ENCODE measurements around the gene TMED10. TPM values are rescaled to one million over a fixed set of nuclear protein-coding genes. Genes with fewer than 3 reads are reported as not detected.

TMED10 gene
- total RNA-seq, 4 donors from 2014 or later = 58.6 to 181 (median 115) TPM

DNA sequence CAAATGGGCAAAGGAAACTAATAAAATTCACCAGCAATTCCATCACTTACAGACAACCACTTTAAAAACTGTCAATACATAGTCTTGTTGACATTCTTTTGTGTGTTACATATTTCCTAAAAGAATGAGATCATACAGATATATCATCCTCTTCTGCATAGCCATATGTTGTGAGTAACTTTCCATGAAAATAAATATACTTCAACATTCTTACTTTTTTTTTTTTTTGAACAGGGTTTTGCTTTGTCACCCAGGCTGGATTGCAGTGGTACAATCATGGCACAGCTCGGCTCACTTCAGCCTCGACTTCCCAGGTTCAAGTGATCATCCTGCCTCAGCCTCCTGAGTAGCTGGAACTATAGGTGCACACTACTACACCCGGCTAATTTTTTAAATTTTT is 86.1 kb downstream of the TMED10 start:
- Histone ChIP-seq H3K4me3 (no peak overlapping the region), H3K4me1 (no peaks in the 10 kb centered on the region), H3K9me3 (no peaks in the 10 kb centered on the region), H3K27ac (no peak overlapping the region), H3K27me3 (no peaks in the 10 kb centered on the region), H3K36me3 (peaks cover 0 to 82% (median 0%) of the 10 kb centered on the region in 3 donors)
- TF ChIP-seq, protein P1, sequence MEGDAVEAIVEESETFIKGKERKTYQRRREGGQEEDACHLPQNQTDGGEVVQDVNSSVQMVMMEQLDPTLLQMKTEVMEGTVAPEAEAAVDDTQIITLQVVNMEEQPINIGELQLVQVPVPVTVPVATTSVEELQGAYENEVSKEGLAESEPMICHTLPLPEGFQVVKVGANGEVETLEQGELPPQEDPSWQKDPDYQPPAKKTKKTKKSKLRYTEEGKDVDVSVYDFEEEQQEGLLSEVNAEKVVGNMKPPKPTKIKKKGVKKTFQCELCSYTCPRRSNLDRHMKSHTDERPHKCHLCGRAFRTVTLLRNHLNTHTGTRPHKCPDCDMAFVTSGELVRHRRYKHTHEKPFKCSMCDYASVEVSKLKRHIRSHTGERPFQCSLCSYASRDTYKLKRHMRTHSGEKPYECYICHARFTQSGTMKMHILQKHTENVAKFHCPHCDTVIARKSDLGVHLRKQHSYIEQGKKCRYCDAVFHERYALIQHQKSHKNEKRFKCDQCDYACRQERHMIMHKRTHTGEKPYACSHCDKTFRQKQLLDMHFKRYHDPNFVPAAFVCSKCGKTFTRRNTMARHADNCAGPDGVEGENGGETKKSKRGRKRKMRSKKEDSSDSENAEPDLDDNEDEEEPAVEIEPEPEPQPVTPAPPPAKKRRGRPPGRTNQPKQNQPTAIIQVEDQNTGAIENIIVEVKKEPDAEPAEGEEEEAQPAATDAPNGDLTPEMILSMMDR (IDR thresholded peaks at IDR 0.05) = no peak
- no peak for TF ChIP-seq POLR2A (IDR thresholded peaks at IDR 0.05)
- no peak for DNase-seq

DNA sequence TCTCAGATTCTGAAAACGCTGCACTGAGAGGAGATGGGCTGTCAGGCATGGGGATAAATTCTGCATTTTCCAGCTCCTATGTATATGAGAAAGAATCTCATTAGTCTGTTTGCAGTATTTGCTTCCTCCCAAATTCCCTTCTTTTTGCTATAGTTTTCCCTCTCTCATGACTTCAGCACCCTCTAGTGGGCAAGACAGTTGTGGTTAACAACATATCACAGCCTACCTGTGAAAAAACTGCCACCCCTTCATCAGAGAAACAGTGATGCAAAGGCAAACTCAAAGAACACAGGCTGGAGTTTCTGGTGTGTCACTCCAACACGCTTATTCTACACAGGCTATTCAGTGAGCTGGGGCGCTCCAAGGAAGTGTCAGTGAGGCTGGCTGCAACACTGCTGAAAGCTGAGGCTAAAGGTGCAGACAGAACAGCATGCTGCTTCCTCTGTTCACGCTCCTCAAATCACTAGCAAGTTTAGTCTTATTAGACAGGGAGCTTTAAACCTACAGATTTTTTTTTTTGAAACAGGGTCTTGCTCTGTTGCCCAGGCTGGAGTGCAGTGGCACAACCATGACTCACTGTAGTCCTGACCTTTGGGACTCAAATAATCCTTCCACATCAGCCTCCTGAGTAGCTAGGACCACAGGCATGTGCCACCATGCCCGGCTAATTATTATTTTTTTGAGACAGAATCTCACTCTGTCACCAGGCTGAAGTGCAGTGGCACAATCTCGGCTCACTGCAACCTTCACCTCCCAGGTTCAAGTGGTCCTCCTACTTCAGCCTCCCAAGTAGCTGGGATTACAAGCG is 87.6 kb downstream of the TMED10 start:
- H3K36me3 ChIP-seq = peaks cover 0 to 82% (median 0%) of the 10 kb centered on the region in 3 donors
- peak overlapping the region in 1 of 4 donors; percentile 8 for H3K27ac ChIP-seq
- no peaks in the 10 kb centered on the region for H3K27me3 ChIP-seq
- DNase-seq = peak; percentile 40 to 71 (median 47)
- no peaks in the 10 kb centered on the region for H3K4me1 ChIP-seq
- TF ChIP-seq POLR2A (IDR thresholded peaks at IDR 0.05) = no peak
- TF ChIP-seq, protein P1 (IDR thresholded peaks at IDR 0.05) = peak; percentile 37 to 95 (median 85)
- H3K4me3 ChIP-seq = no peak overlapping the region
- no peaks in the 10 kb centered on the region for H3K9me3 ChIP-seq

DNA sequence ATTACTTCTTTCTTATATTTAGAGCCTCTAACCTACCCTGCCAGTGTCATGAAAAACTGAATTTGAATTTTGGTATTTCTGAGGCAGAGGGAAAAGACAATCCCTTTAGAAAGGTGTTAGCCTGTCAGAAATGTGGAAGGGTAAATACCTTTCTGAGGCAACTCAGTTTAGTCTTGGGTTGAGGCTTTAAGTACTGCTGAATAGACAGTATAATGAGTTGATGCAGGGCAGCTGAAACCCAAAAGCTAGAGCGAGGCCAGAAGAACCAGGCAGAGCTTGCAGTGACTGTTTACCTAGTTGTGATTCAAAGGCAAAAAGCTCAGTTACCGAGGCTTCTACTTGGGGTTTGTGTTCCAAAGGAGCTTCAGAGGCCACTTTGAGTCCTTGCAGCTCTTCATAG is 88.3 kb downstream of the TMED10 start:
- Histone ChIP-seq H3K4me3 (no peak overlapping the region), H3K9me3 (no peaks in the 10 kb centered on the region), H3K36me3 (peaks cover 0 to 80% (median 0%) of the 10 kb centered on the region in 3 donors), H3K27ac (no peak overlapping the region), H3K27me3 (no peaks in the 10 kb centered on the region), H3K4me1 (no peaks in the 10 kb centered on the region)
- TF ChIP-seq, protein P1 (IDR thresholded peaks at IDR 0.05) = no peak
- no peak for TF ChIP-seq POLR2A (IDR thresholded peaks at IDR 0.05)
- no peak for DNase-seq

DNA sequence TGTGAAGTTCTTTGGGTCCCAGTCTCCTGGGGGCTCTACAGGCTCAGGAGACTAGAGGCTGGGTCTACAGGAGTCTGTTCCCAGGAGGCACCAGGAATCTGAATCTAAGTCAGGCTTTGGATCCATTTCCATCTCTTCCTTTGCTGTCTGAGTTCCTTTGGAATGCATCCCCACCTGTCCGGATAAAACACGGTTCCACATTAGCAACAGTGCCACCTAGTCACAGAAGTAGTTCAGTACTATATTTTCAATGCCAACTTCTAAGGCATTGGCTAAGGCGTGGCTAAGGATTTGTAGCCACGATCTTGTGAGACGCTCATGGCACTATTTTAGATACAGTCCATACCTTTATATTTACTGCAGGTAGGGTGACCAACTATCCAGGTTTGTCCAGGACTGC is 91.9 kb downstream of the TMED10 start:
- DNase-seq = no peak
- peaks cover 0 to 61% (median 0%) of the 10 kb centered on the region in 3 donors for H3K36me3 ChIP-seq
- no peaks in the 10 kb centered on the region for H3K4me1 ChIP-seq
- H3K9me3 ChIP-seq = no peaks in the 10 kb centered on the region
- H3K27ac ChIP-seq = no peak overlapping the region
- no peak overlapping the region for H3K4me3 ChIP-seq
- no peaks in the 10 kb centered on the region for H3K27me3 ChIP-seq
- no peak for TF ChIP-seq POLR2A (IDR thresholded peaks at IDR 0.05)
- TF ChIP-seq, protein P1 (IDR thresholded peaks at IDR 0.05) = peak in 3 of 6 experiments; percentile 54 to 67 (median 60)

DNA sequence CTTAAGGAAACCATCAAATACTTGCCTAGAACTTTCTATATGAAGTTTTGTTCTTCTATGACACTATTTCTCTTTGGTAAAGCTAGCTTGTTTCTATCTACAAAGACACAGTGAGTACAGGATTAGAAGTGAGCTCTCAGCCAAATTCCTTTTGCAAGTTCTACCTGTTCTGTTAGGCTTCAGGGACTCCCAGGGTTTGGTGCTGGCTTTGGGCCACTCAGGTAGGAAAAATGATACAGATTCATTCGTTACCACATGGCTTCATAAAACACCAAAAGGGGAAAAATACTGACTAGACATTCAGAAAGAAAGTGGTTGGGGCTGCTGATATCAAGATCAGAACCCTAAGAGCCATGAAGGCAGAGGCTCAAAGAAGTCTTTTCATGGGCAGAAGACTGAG is 93.1 kb downstream of the TMED10 start:
- H3K4me3 ChIP-seq = no peak overlapping the region
- no peak for DNase-seq
- H3K9me3 ChIP-seq = no peaks in the 10 kb centered on the region
- TF ChIP-seq POLR2A (IDR thresholded peaks at IDR 0.05) = no peak
- TF ChIP-seq, protein P1 (IDR thresholded peaks at IDR 0.05) = no peak
- H3K4me1 ChIP-seq = no peaks in the 10 kb centered on the region
- peaks cover 0 to 59% (median 0%) of the 10 kb centered on the region in 3 donors for H3K36me3 ChIP-seq
- H3K27ac ChIP-seq = no peak overlapping the region
- no peaks in the 10 kb centered on the region for H3K27me3 ChIP-seq
